ENCODE results near the gene XPC. TPM values are rescaled to one million over a fixed set of nuclear protein-coding genes. Genes with fewer than 3 reads are reported as not detected.

The XPC gene
- total and polyA plus RNA-seq, 2 donors (not counting 3 experiments of a cell fraction or from before 2014, with no cell fraction given): 11.9 to 36.8 TPM

GRCh38 chr3:14152963-14153355 is 25.4 kb downstream of the XPC start:
- Histone ChIP-seq H3K4me1 (ENCODE audit: control insufficient read depth, extremely low read depth, insufficient read depth, low read length) (peaks cover 2% of the 10 kb centered on the region), H3K27me3 (ENCODE audit: control insufficient read depth in 2 of 2, insufficient read depth in 2 of 2, low read length in 2 of 2) (no peaks in the 10 kb centered on the region), H4K20me1 (replicated peaks; ENCODE audit: control insufficient read depth, extremely low read depth, insufficient read depth, low read length) (no peaks in the 10 kb centered on the region), H3K27ac (ENCODE audit: insufficient read depth, low read depth, low read length) (no peak overlapping the region), H3K9me1 (replicated peaks; ENCODE audit: control insufficient read depth, extremely low read depth, insufficient read depth, low read length) (no peaks in the 10 kb centered on the region), H3K9me3 (replicated peaks; ENCODE audit: control insufficient read depth, insufficient read depth, low read length) (no peaks in the 10 kb centered on the region), H3K9ac (replicated peaks; ENCODE audit: extremely low read depth, insufficient read depth, low read length) (no peak overlapping the region), H3K4me2 (ENCODE audit: insufficient read depth, low read length) (no peak overlapping the region), H2AFZ (ENCODE audit: low read depth, low read length) (no peak overlapping the region), H3K79me2 (ENCODE audit: control insufficient read depth, insufficient read depth, low read length) (no peaks in the 10 kb centered on the region), H3K36me3 (ENCODE audit: control insufficient read depth in 2 of 2, extremely low read depth in 1 of 2, insufficient read depth in 2 of 2, low read length in 2 of 2) (peaks cover 5 to 23% of the 10 kb centered on the region in 2 experiments), H3K4me3 (replicated peaks in 1 of 3; ENCODE audit: insufficient read depth in 1 of 3, low read depth in 1 of 3, low read length in 3 of 3) (no peak overlapping the region)
- CTCF ChIA-PET: interaction anchor here (0.6 to 2.3 kb wide), 9 partner anchors 8 to 256 kb away, joined by 3 to 8 read pairs (median 5); partner anchors contain the start of genes LSM3 and XPC
- POLR2A ChIA-PET: no interaction called here
- no peak for FAIRE-seq
- intact Hi-C loops (cut with micrococcal nuclease): no loop called here
- TF ChIP-seq EZH2 (IDR thresholded peaks at IDR 0.05; ENCODE audit: borderline replicate concordance, low read depth, low read length, severe bottlenecking) (no peak), GATA2 (IDR thresholded peaks at IDR 0.05; ENCODE audit: insufficient read depth, insufficient read length, low read depth, low read length) (no peak), FOS (IDR thresholded peaks at IDR 0.05; ENCODE audit: borderline replicate concordance, insufficient read depth, low read length) (no peak), MAX (IDR thresholded peaks at IDR 0.05; ENCODE audit: insufficient read depth, insufficient read length) (no peak), MYC (IDR thresholded peaks at IDR 0.05; ENCODE audit: low read depth, low read length) (no peak), POLR2AphosphoS5 (IDR thresholded peaks at IDR 0.05; ENCODE audit: insufficient read depth, low read depth, low read length) (no peak), POLR2A (IDR thresholded peaks at IDR 0.05; ENCODE audit: low read depth, low read length) (no peak), CTCF (IDR thresholded peaks at IDR 0.05; ENCODE audit: extremely low read depth in 1 of 2, insufficient read depth in 1 of 2, low read depth in 1 of 2, low read length in 2 of 2) (no peak), JUN (IDR thresholded peaks at IDR 0.05; ENCODE audit: borderline replicate concordance, insufficient read depth, insufficient read length, low read depth) (no peak)
- BruUV-seq (replicated peaks): no TSS peak
- dilution Hi-C loops (cut with MboI; ENCODE audit: extremely low pct_ligation_motif_present, low sequenced_read_pairs): no loop called here
- DNase-seq (ENCODE audit: low read depth, low spot score): no peak

Data from endothelial cell of umbilical vein (primary cell).